HFFc6 (cell line): ENCODE data around the gene DPP3. TPM values are rescaled to one million over a fixed set of nuclear protein-coding genes. Genes with fewer than 3 reads are reported as not detected.

Experiments
- DNase-seq: peaks from one replicate; pipeline ENCODE4 v3.0.0-alpha.2; 2018
- H3K27ac Mint-ChIP-seq: 2 replicates; pipeline ENCODE4 v1.8.0; 2020; ENCODE audit warnings: mild to moderate bottlenecking, mixed read lengths
- H3K27me3 Mint-ChIP-seq: 2 replicates; pipeline ENCODE4 v1.8.0; 2021; ENCODE audit warnings: mild to moderate bottlenecking, moderate library complexity, mixed read lengths; ENCODE audit not compliant: insufficient read depth
- H3K36me3 Mint-ChIP-seq: 2 replicates; pipeline ENCODE4 v1.8.0; 2021; ENCODE audit warnings: low read depth, mixed read lengths
- H3K4me1 Mint-ChIP-seq: 2 replicates; pipeline ENCODE4 v1.8.0; 2020; ENCODE audit warnings: low read depth, mixed read lengths
- H3K4me3 Mint-ChIP-seq: 2 replicates; pipeline ENCODE4 v1.8.0; 2020; ENCODE audit warnings: mild to moderate bottlenecking, moderate library complexity, mixed read lengths
- H3K9me3 Mint-ChIP-seq: 2 replicates; pipeline ENCODE4 v1.8.0; 2020; ENCODE audit warnings: mild to moderate bottlenecking, mixed read lengths
- total RNA-seq, 6 experiments: library from RNA; stranded (reverse); fragmentation: NEBNext Ultra II Directional; extraction: Animal tissue kit (Norgen Biotek cat#: 25700); gene quantifications; 2 replicates in 1 of 6; 3 replicates in 5 of 6; pipeline ENCODE4 v1.2.3, GENCODE V29; 2021
- TF ChIP-seq, protein P1 (sequence below): fragments of 200-600 bp; sonication (generic); IDR thresholded peaks from 2 replicates; pipeline ENCODE4 v1.5.0; 2021; ENCODE audit warnings: antibody characterized with exemption, mild to moderate bottlenecking

Gene DPP3
- total RNA-seq, 6 experiments from 2014 or later, result 54.8 to 71.6 (median 58.2) TPM

GRCh38 chr11:66494935-66495334 is 14.7 kb downstream of the DPP3 start:
- Mint-ChIP-seq H3K4me3 (no peak overlapping the region), H3K27me3 (no peaks in the 10 kb centered on the region), H3K27ac (no peak overlapping the region), H3K9me3 (no peaks in the 10 kb centered on the region), H3K36me3 (no peaks in the 10 kb centered on the region), H3K4me1 (no peaks in the 10 kb centered on the region)
- TF ChIP-seq, protein P1, sequence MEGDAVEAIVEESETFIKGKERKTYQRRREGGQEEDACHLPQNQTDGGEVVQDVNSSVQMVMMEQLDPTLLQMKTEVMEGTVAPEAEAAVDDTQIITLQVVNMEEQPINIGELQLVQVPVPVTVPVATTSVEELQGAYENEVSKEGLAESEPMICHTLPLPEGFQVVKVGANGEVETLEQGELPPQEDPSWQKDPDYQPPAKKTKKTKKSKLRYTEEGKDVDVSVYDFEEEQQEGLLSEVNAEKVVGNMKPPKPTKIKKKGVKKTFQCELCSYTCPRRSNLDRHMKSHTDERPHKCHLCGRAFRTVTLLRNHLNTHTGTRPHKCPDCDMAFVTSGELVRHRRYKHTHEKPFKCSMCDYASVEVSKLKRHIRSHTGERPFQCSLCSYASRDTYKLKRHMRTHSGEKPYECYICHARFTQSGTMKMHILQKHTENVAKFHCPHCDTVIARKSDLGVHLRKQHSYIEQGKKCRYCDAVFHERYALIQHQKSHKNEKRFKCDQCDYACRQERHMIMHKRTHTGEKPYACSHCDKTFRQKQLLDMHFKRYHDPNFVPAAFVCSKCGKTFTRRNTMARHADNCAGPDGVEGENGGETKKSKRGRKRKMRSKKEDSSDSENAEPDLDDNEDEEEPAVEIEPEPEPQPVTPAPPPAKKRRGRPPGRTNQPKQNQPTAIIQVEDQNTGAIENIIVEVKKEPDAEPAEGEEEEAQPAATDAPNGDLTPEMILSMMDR, result no peak
- no peak for DNase-seq

DNA sequence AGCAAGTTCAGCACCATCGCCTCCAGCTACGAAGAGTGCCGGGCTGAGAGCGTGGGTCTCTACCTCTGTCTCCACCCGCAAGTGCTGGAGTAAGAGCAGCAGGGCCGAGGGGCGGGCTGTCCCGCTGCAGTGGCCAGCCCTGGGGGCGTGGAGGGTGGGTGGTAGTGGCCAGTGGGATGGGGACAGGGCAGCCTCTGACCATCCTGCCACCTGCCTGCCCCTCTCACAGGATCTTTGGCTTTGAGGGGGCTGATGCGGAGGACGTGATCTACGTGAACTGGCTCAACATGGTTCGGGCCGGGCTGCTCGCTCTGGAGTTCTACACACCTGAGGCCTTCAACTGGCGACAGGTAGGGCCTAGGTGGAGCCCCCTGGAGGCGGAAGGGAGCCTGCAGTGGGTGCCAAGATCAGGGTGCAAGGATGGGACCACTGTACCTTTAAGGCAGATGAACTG is 15.2 kb downstream of the DPP3 start:
- Mint-ChIP-seq H3K4me1 (no peaks in the 10 kb centered on the region), H3K4me3 (no peak overlapping the region), H3K9me3 (no peaks in the 10 kb centered on the region), H3K36me3 (no peaks in the 10 kb centered on the region), H3K27ac (no peak overlapping the region), H3K27me3 (no peaks in the 10 kb centered on the region)
- TF ChIP-seq, protein P1, result no peak
- no peak for DNase-seq

GRCh38 chr11:66497206-66497605 is 17.0 kb downstream of the DPP3 start:
- no peak for DNase-seq
- H3K36me3 Mint-ChIP-seq, result no peaks in the 10 kb centered on the region
- H3K27ac Mint-ChIP-seq, result no peak overlapping the region
- no peak overlapping the region for H3K4me3 Mint-ChIP-seq
- no peaks in the 10 kb centered on the region for H3K9me3 Mint-ChIP-seq
- TF ChIP-seq, protein P1, result no peak
- no peaks in the 10 kb centered on the region for H3K4me1 Mint-ChIP-seq
- H3K27me3 Mint-ChIP-seq, result no peaks in the 10 kb centered on the region

DNA sequence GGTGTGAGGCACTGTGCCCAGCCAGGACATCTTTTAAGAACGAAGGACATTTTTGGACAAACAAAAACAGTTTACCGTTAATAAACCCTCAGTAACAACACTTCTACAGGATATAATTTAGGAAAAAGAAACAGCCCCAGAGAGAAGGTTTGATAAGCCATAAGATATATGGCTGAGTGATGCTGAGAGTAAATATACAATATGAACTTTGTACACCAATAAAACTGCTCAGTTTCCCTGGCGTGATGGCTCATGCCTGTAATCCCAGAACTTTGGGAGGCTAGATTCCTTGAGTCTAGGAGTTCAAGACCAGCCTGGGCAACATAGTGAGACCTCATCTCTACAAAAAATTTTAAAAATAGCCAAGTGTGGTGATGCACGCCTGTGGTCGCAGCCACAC is 18.3 kb downstream of the DPP3 start:
- no peaks in the 10 kb centered on the region for H3K4me1 Mint-ChIP-seq
- no peaks in the 10 kb centered on the region for H3K36me3 Mint-ChIP-seq
- H3K4me3 Mint-ChIP-seq, result no peak overlapping the region
- TF ChIP-seq, protein P1, result no peak
- no peak overlapping the region for H3K27ac Mint-ChIP-seq
- no peaks in the 10 kb centered on the region for H3K9me3 Mint-ChIP-seq
- no peak for DNase-seq
- H3K27me3 Mint-ChIP-seq, result no peaks in the 10 kb centered on the region

GRCh38 chr11:66505276-66505816 is 25.1 kb downstream of the DPP3 start:
- DNase-seq, result no peak
- no peaks in the 10 kb centered on the region for H3K9me3 Mint-ChIP-seq
- TF ChIP-seq, protein P1, result no peak
- H3K27me3 Mint-ChIP-seq, result no peaks in the 10 kb centered on the region; the same call in 1 of the 2 replicates
- no peak overlapping the region for H3K4me3 Mint-ChIP-seq
- H3K27ac Mint-ChIP-seq, result no peak overlapping the region
- H3K4me1 Mint-ChIP-seq, result no peaks in the 10 kb centered on the region
- H3K36me3 Mint-ChIP-seq, result peaks cover 4% of the 10 kb centered on the region; the same call in 1 of the 2 replicates

GRCh38 chr11:66509131-66509561 is 28.9 kb downstream of the DPP3 start:
- Mint-ChIP-seq H3K4me3 (no peak overlapping the region), H3K9me3 (no peaks in the 10 kb centered on the region), H3K36me3 (peaks cover 4% of the 10 kb centered on the region; the same call in 1 of the 2 replicates), H3K27me3 (no peaks in the 10 kb centered on the region; the same call in 1 of the 2 replicates), H3K27ac (no peak overlapping the region), H3K4me1 (peaks cover 9% of the 10 kb centered on the region)
- TF ChIP-seq, protein P1, result no peak
- no peak for DNase-seq
